Gastroesophageal sphincter (tissue), 3 donors: Measurements from ENCODE around the gene APMAP.

Source experiments
- CTCF ChIP-seq, 4 experiments: fragments of 200-600 bp in 2 of 4; fragments of 450-650 bp in 2 of 4; sonication (generic) in 1 of 4; IDR thresholded peaks; one replicate each; pipeline ENCODE4 v1.5.1; 2017 to 2019; ENCODE audit warnings: antibody characterized with exemption in 4 of 4, mild to moderate bottlenecking in 2 of 4, moderate library complexity in 2 of 4
- EP300 ChIP-seq: sonication (generic); formaldehyde crosslinking; IDR thresholded peaks from one replicate; pipeline ENCODE4 v1.6.1; 2017; ENCODE audit warnings: antibody characterized with exemption, mild to moderate bottlenecking
- POLR2A ChIP-seq, 2 donors: fragments of 450-650 bp; IDR thresholded peaks; one replicate each; pipeline ENCODE4 v1.6.1; 2017; ENCODE audit warnings: antibody characterized with exemption in 2 of 2, mild to moderate bottlenecking in 2 of 2, moderate library complexity in 1 of 2
- POLR2AphosphoS5 ChIP-seq: sonication (generic); formaldehyde crosslinking; IDR thresholded peaks from one replicate; pipeline ENCODE4 v1.6.1; 2017; ENCODE audit warnings: antibody characterized with exemption

- no peak for TF ChIP-seq CTCF (IDR thresholded peaks at IDR 0.05)
- TF ChIP-seq POLR2A (IDR thresholded peaks at IDR 0.05) = no peak
- TF ChIP-seq POLR2AphosphoS5 = no peak
- TF ChIP-seq EP300 = no peak
These were observed 15.1 kb upstream of the APMAP start for GRCh38 chr20:25007491-25008305.
